ENCODE data around the gene TRIM37. TPM values are rescaled to one million over a fixed set of nuclear protein-coding genes. Genes with fewer than 3 reads are reported as not detected.
"Not testable (repeated sequence)": the region's sequence is repeated elsewhere in the genome, so short reads cannot be mapped to it uniquely, and the experiment has no call there.

The TRIM37 gene
- total RNA-seq, 1 experiment from 2014 or later = 38.9 TPM

DNA sequence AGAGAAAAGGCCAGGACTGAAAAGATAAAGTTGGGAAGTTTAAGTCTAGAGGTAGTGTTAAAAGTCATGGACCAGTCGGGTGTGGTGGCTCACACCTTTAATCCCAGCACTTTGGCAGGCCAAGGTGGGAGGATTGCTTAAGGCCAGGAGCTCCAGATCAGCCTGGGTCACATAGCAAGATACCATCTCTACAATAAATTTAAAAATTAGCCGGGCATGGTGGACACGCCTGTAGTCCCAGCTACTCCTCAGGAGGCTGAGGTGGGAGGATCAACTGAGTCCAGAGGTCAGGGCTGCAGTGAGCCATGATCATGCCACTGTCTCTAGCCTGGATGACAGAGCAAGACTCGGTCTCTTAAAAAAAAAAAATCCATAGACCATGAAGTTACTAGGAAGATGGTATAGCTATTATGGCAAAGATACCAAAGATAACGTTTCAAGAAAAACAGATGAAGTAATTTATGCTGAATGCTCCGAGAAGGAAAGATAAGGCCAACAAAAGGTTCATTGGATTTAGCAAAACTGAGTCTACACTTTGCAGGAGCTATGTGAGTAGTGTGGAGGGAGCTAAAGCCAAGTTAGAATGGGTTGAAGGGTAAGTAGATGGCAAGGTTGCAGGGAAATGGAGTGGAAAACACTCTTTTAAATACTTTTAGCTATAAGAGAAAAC lies 11.7 kb downstream of the TRIM37 start:
- peak overlapping the region; percentile 78 for H3K27ac Mint-ChIP-seq (ENCODE audit: low read depth, unreplicated experiment)

DNA sequence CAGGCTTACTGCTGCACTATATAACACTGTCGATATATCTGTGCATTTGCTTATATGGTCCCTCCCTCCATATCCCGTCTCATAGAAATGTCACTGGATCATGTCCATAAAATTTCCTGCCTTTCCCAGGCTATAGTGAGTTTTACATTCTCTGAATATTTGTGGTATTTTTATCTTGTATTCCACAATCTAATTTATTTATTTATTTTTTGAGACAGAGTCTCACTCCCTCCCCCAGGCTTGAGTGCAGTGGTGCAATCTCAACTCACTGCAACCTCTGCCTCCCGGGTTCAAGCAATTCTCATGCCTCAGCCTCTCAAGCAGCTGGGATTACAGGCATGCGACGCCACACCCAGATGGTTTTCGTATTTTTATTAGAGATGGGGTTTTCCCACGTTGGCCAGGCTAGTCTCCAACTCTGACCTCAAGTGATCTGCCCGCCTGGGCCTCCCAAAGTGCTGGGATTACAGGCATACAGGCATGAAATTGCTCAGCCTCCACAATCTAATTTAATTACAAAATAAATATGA lies 12.9 kb downstream of the TRIM37 start:
- TF ChIP-seq CTCF (IDR thresholded peaks at IDR 0.05; ENCODE audit: unreplicated experiment) = no peak
- intact Hi-C loops (cut with micrococcal nuclease) = no loop called here
- Mint-ChIP-seq H3K27ac (ENCODE audit: low read depth, unreplicated experiment) (peak overlapping the region; percentile 78), H3K4me1 (ENCODE audit: insufficient read depth, unreplicated experiment) (peaks cover 21% of the 10 kb centered on the region), H3K27me3 (ENCODE audit: insufficient read depth, unreplicated experiment) (no peaks in the 10 kb centered on the region), H3K36me3 (ENCODE audit: insufficient read depth, unreplicated experiment) (peaks cover 24% of the 10 kb centered on the region), H3K9me3 (ENCODE audit: unreplicated experiment) (no peaks in the 10 kb centered on the region), H3K4me3 (ENCODE audit: unreplicated experiment) (peak overlapping the region; percentile 45)
- ChIA-PET POLR2A (interaction anchor here (0.7 to 5.7 kb wide), 7 partner anchors 11 to 260 kb away, joined by 3 to 60 read pairs (median 4); partner anchors contain the start of gene TRIM37), CTCF (no interaction called here)
- no TSS peak for BruUV-seq (replicated peaks)
- peak; percentile 87 for DNase-seq (ENCODE audit: unreplicated experiment)

More for the DNA sequence above, 11.7 kb downstream of the TRIM37 start:
- ChIA-PET POLR2A (interaction anchor here (0.7 to 5.7 kb wide), 8 partner anchors 10 to 613 kb away, joined by 3 to 60 read pairs (median 5); partner anchors contain the start of genes PRR11 and TRIM37), CTCF (interaction anchor here (0.6 to 1.4 kb wide), 6 partner anchors 11 to 658 kb away, joined by 3 to 4 read pairs (median 3); partner anchors contain the start of gene TRIM37)
- H3K9me3 Mint-ChIP-seq (ENCODE audit: unreplicated experiment) = no peaks in the 10 kb centered on the region
- peaks cover 21% of the 10 kb centered on the region for H3K4me1 Mint-ChIP-seq (ENCODE audit: insufficient read depth, unreplicated experiment)
- no peaks in the 10 kb centered on the region for H3K27me3 Mint-ChIP-seq (ENCODE audit: insufficient read depth, unreplicated experiment)
- H3K4me3 Mint-ChIP-seq (ENCODE audit: unreplicated experiment) = no peak overlapping the region
- BruUV-seq (replicated peaks) = no TSS peak
- DNase-seq (ENCODE audit: unreplicated experiment) = no peak
- intact Hi-C loops (cut with micrococcal nuclease) = no loop called here
- no peak for TF ChIP-seq CTCF (IDR thresholded peaks at IDR 0.05; ENCODE audit: unreplicated experiment)
- H3K36me3 Mint-ChIP-seq (ENCODE audit: insufficient read depth, unreplicated experiment) = peaks cover 16% of the 10 kb centered on the region

DNA sequence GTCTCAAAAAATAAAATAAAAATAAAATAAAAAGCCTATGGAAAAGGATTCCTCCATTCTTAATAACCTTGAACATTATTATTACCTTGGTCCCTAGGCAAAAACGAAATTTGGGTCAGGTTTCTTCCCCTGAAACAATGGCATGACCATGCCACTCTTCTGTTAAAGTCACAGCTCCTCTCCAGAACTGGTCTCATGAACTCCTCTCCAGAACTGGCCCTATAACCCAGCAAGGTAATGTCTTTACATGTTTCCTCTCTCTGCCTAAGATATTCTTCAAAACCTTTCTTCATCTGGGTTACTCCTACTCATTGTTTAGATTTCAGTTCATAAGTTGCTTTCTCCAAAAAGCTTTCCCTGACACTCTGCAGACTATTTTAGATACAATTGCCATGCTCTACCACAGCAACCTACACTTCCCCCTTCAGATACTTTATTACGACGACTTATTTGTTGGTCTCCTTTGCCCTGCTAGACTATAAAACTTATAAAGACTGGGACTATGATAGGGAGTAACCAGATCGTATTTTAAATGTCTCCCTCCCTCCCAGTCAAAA lies 13.5 kb downstream of the TRIM37 start:
- H3K4me3 Mint-ChIP-seq (ENCODE audit: unreplicated experiment) = peak overlapping the region; percentile 45
- intact Hi-C loops (cut with micrococcal nuclease) = no loop called here
- BruUV-seq (replicated peaks) = no TSS peak
- ChIA-PET POLR2A (interaction anchor here (0.7 to 5.7 kb wide), 9 partner anchors 11 to 118 kb away, joined by 3 to 60 read pairs (median 4); partner anchors contain the start of genes PRR11, SKA2 and TRIM37), CTCF (no interaction called here)
- H3K9me3 Mint-ChIP-seq (ENCODE audit: unreplicated experiment) = no peaks in the 10 kb centered on the region
- peaks cover 25% of the 10 kb centered on the region for H3K36me3 Mint-ChIP-seq (ENCODE audit: insufficient read depth, unreplicated experiment)
- H3K4me1 Mint-ChIP-seq (ENCODE audit: insufficient read depth, unreplicated experiment) = peaks cover 21% of the 10 kb centered on the region
- H3K27ac Mint-ChIP-seq (ENCODE audit: low read depth, unreplicated experiment) = peak overlapping the region; percentile 78
- H3K27me3 Mint-ChIP-seq (ENCODE audit: insufficient read depth, unreplicated experiment) = no peaks in the 10 kb centered on the region
- no peak for DNase-seq (ENCODE audit: unreplicated experiment)
- TF ChIP-seq CTCF (IDR thresholded peaks at IDR 0.05; ENCODE audit: unreplicated experiment) = no peak

DNA sequence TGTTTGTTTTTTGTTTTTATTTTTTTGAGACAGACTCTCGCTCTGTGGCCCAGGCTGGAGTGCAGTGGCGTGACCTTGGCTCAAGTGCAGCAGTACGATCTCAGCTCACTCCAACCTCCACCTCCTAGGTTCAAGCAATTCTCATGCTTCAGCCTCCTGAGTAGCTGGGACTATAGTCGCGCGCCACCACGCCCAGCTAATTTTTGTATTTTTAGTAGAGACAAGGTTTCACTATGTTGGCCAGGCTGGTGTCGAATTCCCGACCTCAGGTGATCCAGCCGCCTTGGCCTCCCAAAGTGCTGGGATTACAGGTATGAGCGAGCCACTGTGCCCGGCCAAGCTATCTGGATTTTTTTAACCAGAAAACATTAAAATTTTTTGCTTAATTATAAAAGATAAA lies 16.1 kb downstream of the TRIM37 start:
- POLR2A ChIA-PET = interaction anchor here (0.5 to 1.7 kb wide), 5 partner anchors 8 to 459 kb away, joined by 3 to 5 read pairs (median 3); no protein-coding TSS in a partner anchor
- H3K27ac Mint-ChIP-seq (ENCODE audit: low read depth, unreplicated experiment); CTCF ChIA-PET; DNase-seq (ENCODE audit: unreplicated experiment); intact Hi-C loops (cut with micrococcal nuclease); H3K4me3 Mint-ChIP-seq (ENCODE audit: unreplicated experiment); H3K9me3 Mint-ChIP-seq (ENCODE audit: unreplicated experiment); BruUV-seq (replicated peaks); H3K27me3 Mint-ChIP-seq (ENCODE audit: insufficient read depth, unreplicated experiment): not testable (repeated sequence)
- peaks cover 21% of the 10 kb centered on the region for H3K4me1 Mint-ChIP-seq (ENCODE audit: insufficient read depth, unreplicated experiment)
- peaks cover 34% of the 10 kb centered on the region for H3K36me3 Mint-ChIP-seq (ENCODE audit: insufficient read depth, unreplicated experiment)
